Neural crest cell (in vitro differentiated cells): ENCODE measurements around the gene ABTB2. TPM values are rescaled to one million over a fixed set of nuclear protein-coding genes. Genes with fewer than 3 reads are reported as not detected.
A peak's percentile ranks its signal among the peaks of the same experiment; 100 is the strongest.

Experiments used
- DNase-seq: peaks from one replicate; pipeline ENCODE4 v3.0.0; 2021; ENCODE audit warnings: low read depth, mixed read lengths, low spot score
- H3K27ac Mint-ChIP-seq: one replicate; pipeline ENCODE4 v1.8.0; 2021; ENCODE audit warnings: mild to moderate bottlenecking, mixed read lengths; ENCODE audit not compliant: unreplicated experiment
- H3K27me3 Mint-ChIP-seq: 2 replicates; pipeline ENCODE4 v1.8.0; 2021; ENCODE audit warnings: low read depth, mild to moderate bottlenecking, mixed read lengths
- H3K36me3 Mint-ChIP-seq: 2 replicates; pipeline ENCODE4 v1.8.0; 2021; ENCODE audit warnings: low read depth, mild to moderate bottlenecking, mixed read lengths
- H3K4me1 Mint-ChIP-seq: 2 replicates; pipeline ENCODE4 v1.8.0; 2021; ENCODE audit warnings: mixed read lengths
- H3K4me3 Mint-ChIP-seq: one replicate; pipeline ENCODE4 v1.8.0; 2021; ENCODE audit warnings: mild to moderate bottlenecking, mixed read lengths
- H3K9me3 Mint-ChIP-seq: 2 replicates; pipeline ENCODE4 v1.8.0; 2021; ENCODE audit warnings: mixed read lengths
- CTCF ChIP-seq: fragments of 200-600 bp; sonication (generic); conservative IDR thresholded peaks from 2 replicates; pipeline ENCODE4 v1.5.0; 2021; ENCODE audit warnings: antibody characterized with exemption, mild to moderate bottlenecking
- total RNA-seq: library from RNA; stranded (reverse); gene quantifications from 2 replicates; pipeline ENCODE4 v1.2.1, GENCODE V29; 2021

Gene ABTB2
- total RNA-seq, 1 donor from 2014 or later, result 3.0 TPM

- H3K27me3 Mint-ChIP-seq, result no peaks in the 10 kb centered on the region
- TF ChIP-seq CTCF, result no peak
- H3K27ac Mint-ChIP-seq, result no peak overlapping the region
- H3K36me3 Mint-ChIP-seq, result no peaks in the 10 kb centered on the region
- DNase-seq, result no peak
- no peaks in the 10 kb centered on the region for H3K4me1 Mint-ChIP-seq
- no peaks in the 10 kb centered on the region for H3K9me3 Mint-ChIP-seq
- no peak overlapping the region for H3K4me3 Mint-ChIP-seq
Observed at GRCh38 chr11:34160791-34161190, 197.0 kb downstream of the ABTB2 start.

DNA sequence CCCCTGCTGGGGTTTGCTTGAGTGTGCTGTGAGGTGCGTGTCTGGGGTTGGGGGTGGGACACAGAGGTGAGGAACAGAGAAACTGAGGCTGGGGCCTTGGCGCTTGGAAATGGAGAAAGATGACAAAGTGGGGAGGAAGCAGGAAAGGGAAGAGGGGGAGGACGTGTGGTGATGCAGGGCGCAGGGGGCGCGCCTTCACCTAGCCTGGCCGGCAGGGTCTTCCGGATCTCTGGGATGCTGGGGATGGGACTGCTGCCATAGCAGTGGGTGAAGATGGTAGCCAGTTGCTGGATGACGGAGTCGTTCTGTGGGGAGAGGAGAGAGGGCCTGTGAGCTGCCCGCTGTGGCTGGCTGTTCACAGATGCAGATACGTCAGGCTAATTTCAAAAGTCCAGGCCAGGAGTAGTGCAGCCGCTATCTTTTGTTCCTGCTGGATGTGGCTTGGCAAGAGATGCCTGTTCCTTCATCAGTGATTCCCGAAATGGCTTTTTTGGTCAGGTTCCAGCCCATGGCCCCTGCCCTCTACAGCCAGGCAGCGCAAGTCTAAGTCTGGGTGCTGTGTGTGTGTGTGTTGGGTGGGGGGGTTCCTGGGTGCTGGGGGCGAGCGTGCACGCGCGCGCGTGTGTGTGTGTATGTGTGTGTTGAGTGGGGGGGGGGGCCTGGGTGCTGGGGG, 197.6 kb downstream of the ABTB2 start:
- no peaks in the 10 kb centered on the region for H3K27me3 Mint-ChIP-seq
- no peak for DNase-seq
- no peak overlapping the region for H3K4me3 Mint-ChIP-seq
- peak overlapping the region; percentile 69 for H3K27ac Mint-ChIP-seq
- H3K36me3 Mint-ChIP-seq, result no peaks in the 10 kb centered on the region
- H3K9me3 Mint-ChIP-seq, result no peaks in the 10 kb centered on the region
- H3K4me1 Mint-ChIP-seq, result no peaks in the 10 kb centered on the region
- no peak for TF ChIP-seq CTCF

GRCh38 chr11:34158661-34159060, 199.1 kb downstream of the ABTB2 start:
- H3K4me1 Mint-ChIP-seq, result no peaks in the 10 kb centered on the region
- no peak overlapping the region for H3K4me3 Mint-ChIP-seq
- no peaks in the 10 kb centered on the region for H3K9me3 Mint-ChIP-seq
- no peaks in the 10 kb centered on the region for H3K27me3 Mint-ChIP-seq
- DNase-seq, result no peak
- no peak for TF ChIP-seq CTCF
- H3K27ac Mint-ChIP-seq, result no peak overlapping the region
- H3K36me3 Mint-ChIP-seq, result no peaks in the 10 kb centered on the region

GRCh38 chr11:34157163-34157562, 200.6 kb downstream of the ABTB2 start:
- no peak for TF ChIP-seq CTCF
- no peaks in the 10 kb centered on the region for H3K27me3 Mint-ChIP-seq
- no peak for DNase-seq

GRCh38 chr11:34155757-34156062, 202.1 kb downstream of the ABTB2 start:
- DNase-seq, result no peak
- Mint-ChIP-seq H3K36me3 (no peaks in the 10 kb centered on the region), H3K27me3 (no peaks in the 10 kb centered on the region), H3K9me3 (no peaks in the 10 kb centered on the region), H3K4me3 (no peak overlapping the region), H3K27ac (no peak overlapping the region), H3K4me1 (no peaks in the 10 kb centered on the region)
- TF ChIP-seq CTCF, result no peak

More at GRCh38 chr11:34157163-34157562, 200.6 kb downstream of the ABTB2 start:
- H3K36me3 Mint-ChIP-seq, result no peaks in the 10 kb centered on the region
- H3K4me1 Mint-ChIP-seq, result no peaks in the 10 kb centered on the region
- no peaks in the 10 kb centered on the region for H3K9me3 Mint-ChIP-seq
- H3K27ac Mint-ChIP-seq, result no peak overlapping the region
- H3K4me3 Mint-ChIP-seq, result no peak overlapping the region
